ENCODE data around the gene AKAP7.
"Not testable (repeated sequence)": the region's sequence is repeated elsewhere in the genome, so short reads cannot be mapped to it uniquely, and the experiment has no call there.

AKAP7 gene

DNA sequence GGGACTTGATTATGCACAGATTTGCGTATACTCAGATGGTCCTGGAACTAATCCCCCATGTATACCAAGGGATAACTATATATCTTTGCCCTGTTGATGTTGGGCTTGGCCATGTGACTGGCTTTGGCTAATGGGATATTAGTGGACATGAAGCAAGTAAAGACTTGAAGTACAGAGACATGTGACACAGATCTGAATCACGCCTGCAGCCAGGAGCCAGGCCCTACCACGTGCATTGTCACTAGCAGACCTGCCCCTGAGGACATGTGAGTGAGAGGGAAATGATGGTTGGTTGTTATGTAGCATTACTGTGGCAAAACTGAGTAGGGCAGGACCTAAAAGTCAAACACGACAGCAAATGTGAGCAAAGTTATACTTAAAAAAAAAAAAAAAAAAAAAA, 155.7 kb downstream of the AKAP7 start:
- no peak overlapping the region for H3K27ac ChIP-seq (ENCODE audit: low read length)
- no peaks in the 10 kb centered on the region for H3K9me3 ChIP-seq (ENCODE audit: control insufficient read depth in 2 of 2, low read length in 2 of 2)
- H3K9ac ChIP-seq (ENCODE audit: low read length in 2 of 2), result no peak overlapping the region

DNA sequence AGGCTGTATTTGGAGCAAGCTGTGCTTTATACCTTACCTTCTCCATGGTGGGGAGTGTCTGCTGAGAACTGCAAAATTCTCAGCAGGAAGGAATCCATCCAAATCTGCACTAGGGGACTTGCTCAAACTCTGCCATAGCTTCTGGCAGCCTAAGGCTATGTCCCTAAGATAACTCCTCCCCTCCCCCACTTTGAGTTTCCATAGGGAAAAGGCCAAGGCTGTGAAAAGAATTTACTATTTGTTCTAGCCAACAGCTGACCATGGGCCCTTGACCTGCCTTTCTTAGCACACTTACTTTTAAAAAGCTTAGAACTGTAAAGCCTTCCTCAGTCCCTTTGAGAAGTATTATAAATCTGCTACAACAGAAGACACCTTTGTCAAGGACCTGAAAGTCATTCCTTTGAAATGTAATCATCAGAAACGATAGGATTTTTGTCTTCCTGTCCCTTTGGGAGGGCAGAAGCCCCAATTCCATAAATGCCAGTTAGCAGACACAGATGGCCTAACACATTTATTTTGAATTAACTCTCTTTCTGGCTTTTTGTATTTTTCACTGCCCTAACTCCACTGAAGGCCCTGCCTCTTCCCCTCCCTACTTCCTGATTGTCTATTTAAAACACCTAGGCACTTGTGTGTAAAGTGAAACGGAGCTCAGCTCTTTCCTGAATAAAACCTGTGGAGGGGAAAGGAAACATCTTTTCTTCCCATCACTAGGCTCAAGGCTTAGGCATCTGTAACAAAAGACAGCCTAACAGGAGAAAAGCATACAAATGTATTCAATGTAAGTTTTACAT, 157.1 kb downstream of the AKAP7 start:
- no peaks in the 10 kb centered on the region for H3K27me3 ChIP-seq (ENCODE audit: control insufficient read depth in 1 of 2, insufficient read depth in 2 of 2, low read length in 2 of 2)
- H3K4me1 ChIP-seq (ENCODE audit: control insufficient read depth, insufficient read depth, low read length), result no peaks in the 10 kb centered on the region
- H3K9ac ChIP-seq (ENCODE audit: low read length in 2 of 2), result no peak overlapping the region
- H3K27ac ChIP-seq (ENCODE audit: low read length), result no peak overlapping the region
- H3K36me3 ChIP-seq (ENCODE audit: control insufficient read depth in 2 of 2, insufficient read depth in 2 of 2, low read length in 2 of 2), result peaks cover 0 to 1% of the 10 kb centered on the region in 2 donors
- H3K9me3 ChIP-seq (ENCODE audit: control insufficient read depth in 2 of 2, low read length in 2 of 2), result no peaks in the 10 kb centered on the region
- H3K4me3 ChIP-seq (ENCODE audit: low read length in 2 of 2), result no peak overlapping the region

More for the DNA sequence above, 155.7 kb downstream of the AKAP7 start:
- H3K36me3 ChIP-seq (ENCODE audit: control insufficient read depth in 2 of 2, insufficient read depth in 2 of 2, low read length in 2 of 2), result peaks cover 0 to 3% of the 10 kb centered on the region in 2 donors
- no peaks in the 10 kb centered on the region for H3K4me1 ChIP-seq (ENCODE audit: control insufficient read depth, insufficient read depth, low read length)
- no peak overlapping the region for H3K4me3 ChIP-seq (ENCODE audit: low read length in 2 of 2)
- no peaks in the 10 kb centered on the region for H3K27me3 ChIP-seq (ENCODE audit: control insufficient read depth in 1 of 2, insufficient read depth in 2 of 2, low read length in 2 of 2)

DNA sequence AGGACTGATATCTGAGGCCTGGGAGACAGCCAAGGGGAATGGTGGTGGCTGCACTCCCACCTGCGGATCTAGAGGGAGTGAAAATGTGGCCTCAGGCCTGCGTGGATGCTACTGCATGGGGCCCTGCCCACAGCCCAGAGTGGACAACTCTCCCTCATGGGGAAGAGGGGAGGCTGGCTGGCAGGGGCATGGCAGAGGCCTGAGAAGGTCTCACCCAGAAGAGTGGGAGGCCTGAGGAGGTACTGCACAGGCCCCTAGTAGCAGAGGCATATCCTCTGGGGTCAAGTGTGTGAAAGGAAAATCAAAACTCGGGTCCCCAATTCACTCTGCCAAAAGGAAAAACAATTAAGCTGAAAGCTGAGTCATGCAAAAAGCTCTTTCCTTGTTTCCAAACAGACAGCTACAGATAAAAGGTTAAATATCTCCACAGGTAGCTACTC, 158.2 kb downstream of the AKAP7 start:
- Histone ChIP-seq H3K4me3 (ENCODE audit: low read length in 2 of 2) (no peak overlapping the region), H3K27ac (ENCODE audit: low read length) (no peak overlapping the region), H3K27me3 (ENCODE audit: control insufficient read depth in 1 of 2, insufficient read depth in 2 of 2, low read length in 2 of 2) (no peaks in the 10 kb centered on the region), H3K36me3 (ENCODE audit: control insufficient read depth in 2 of 2, insufficient read depth in 2 of 2, low read length in 2 of 2) (no peaks in the 10 kb centered on the region), H3K9me3 (ENCODE audit: control insufficient read depth in 2 of 2, low read length in 2 of 2) (no peaks in the 10 kb centered on the region), H3K4me1 (ENCODE audit: control insufficient read depth, insufficient read depth, low read length) (no peaks in the 10 kb centered on the region), H3K9ac (ENCODE audit: low read length in 2 of 2) (no peak overlapping the region)

DNA sequence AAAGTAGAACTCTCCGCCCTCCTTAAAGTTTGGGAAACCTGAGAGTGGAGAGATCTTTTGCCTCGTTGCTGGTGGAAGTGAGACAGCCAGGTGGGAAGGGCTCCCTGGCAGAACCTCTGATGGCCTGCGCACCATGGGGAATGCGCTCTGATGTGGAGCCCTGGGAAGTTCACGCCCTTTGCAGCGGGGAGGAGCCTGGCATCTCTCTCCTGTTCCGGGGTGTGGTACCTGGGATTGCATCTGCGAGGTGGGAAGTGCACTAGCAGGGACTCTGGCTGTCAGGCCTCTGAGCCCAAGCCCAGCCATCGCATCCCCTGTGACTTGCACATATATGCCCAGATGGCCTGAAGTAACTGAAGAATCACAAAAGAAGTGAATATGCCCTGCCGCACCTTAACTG, 159.8 kb downstream of the AKAP7 start:
- H3K9ac ChIP-seq (ENCODE audit: low read length in 2 of 2), result no peak overlapping the region
- H3K4me1 ChIP-seq (ENCODE audit: control insufficient read depth, insufficient read depth, low read length), result no peaks in the 10 kb centered on the region
- H3K9me3 ChIP-seq (ENCODE audit: control insufficient read depth in 2 of 2, low read length in 2 of 2), result no peaks in the 10 kb centered on the region
- no peaks in the 10 kb centered on the region for H3K27me3 ChIP-seq (ENCODE audit: control insufficient read depth in 1 of 2, insufficient read depth in 2 of 2, low read length in 2 of 2)
- H3K36me3 ChIP-seq (ENCODE audit: control insufficient read depth in 2 of 2, insufficient read depth in 2 of 2, low read length in 2 of 2), result no peaks in the 10 kb centered on the region
- no peak overlapping the region for H3K27ac ChIP-seq (ENCODE audit: low read length)
- H3K4me3 ChIP-seq (ENCODE audit: low read length in 2 of 2), result no peak overlapping the region

DNA sequence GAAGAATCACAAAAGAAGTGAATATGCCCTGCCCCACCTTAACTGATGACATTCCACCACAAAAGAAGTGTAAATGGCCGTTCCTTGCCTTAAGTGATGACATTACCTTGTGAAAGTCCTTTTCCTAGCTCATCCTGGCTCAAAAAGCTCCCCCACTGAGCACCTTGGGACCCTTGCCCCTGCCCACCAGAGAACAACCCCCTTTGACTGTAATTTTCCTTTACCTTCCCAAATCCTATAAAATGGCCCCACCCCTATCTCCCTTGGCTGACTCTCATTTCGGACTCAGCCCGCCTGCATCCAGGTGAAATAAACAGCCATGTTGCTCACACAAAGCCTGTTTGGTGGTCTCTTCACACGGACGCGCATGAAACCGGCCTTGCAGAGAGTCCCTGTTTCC, 165.6 kb downstream of the AKAP7 start:
- H3K9me3 ChIP-seq (ENCODE audit: control insufficient read depth in 2 of 2, low read length in 2 of 2); H3K9ac ChIP-seq (ENCODE audit: low read length in 2 of 2); H3K27me3 ChIP-seq (ENCODE audit: control insufficient read depth in 1 of 2, insufficient read depth in 2 of 2, low read length in 2 of 2); H3K4me1 ChIP-seq (ENCODE audit: control insufficient read depth, insufficient read depth, low read length); H3K36me3 ChIP-seq (ENCODE audit: control insufficient read depth in 2 of 2, insufficient read depth in 2 of 2, low read length in 2 of 2); H3K4me3 ChIP-seq (ENCODE audit: low read length in 2 of 2); H3K27ac ChIP-seq (ENCODE audit: low read length): not testable (repeated sequence)

DNA sequence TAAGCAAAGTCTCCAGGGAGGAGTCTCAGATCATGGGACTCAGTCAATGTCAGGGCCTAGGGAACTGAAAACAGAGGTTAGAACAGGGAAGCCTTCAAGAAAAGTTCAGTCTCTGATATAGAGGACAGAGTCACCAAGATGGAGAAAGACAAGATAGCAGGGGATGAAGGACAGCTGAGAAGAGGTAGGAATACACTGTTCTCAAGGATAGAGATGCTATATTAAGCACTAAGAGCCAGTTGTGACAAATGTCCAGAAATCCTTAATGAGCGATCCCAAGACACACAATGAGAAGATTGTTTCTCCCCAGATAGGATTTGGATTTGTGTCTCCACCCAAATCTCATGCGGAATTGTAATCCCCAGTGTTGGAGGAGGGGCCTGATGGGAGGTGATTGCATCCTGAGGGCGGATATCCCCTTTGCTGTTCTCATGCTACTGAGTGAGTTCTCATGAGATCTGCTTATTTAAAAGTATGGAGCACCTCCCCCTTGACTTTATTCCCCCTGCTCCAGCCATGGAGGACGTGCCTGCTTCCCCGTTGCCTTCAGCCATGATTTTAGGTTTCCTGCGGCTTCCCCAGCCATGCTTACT, 168.2 kb downstream of the AKAP7 start:
- Histone ChIP-seq H3K36me3 (ENCODE audit: control insufficient read depth in 2 of 2, insufficient read depth in 2 of 2, low read length in 2 of 2) (no peaks in the 10 kb centered on the region), H3K4me1 (ENCODE audit: control insufficient read depth, insufficient read depth, low read length) (no peaks in the 10 kb centered on the region), H3K27me3 (ENCODE audit: control insufficient read depth in 1 of 2, insufficient read depth in 2 of 2, low read length in 2 of 2) (no peaks in the 10 kb centered on the region), H3K9me3 (ENCODE audit: control insufficient read depth in 2 of 2, low read length in 2 of 2) (no peaks in the 10 kb centered on the region), H3K27ac (ENCODE audit: low read length) (no peak overlapping the region), H3K9ac (ENCODE audit: low read length in 2 of 2) (no peak overlapping the region), H3K4me3 (ENCODE audit: low read length in 2 of 2) (no peak overlapping the region)

DNA sequence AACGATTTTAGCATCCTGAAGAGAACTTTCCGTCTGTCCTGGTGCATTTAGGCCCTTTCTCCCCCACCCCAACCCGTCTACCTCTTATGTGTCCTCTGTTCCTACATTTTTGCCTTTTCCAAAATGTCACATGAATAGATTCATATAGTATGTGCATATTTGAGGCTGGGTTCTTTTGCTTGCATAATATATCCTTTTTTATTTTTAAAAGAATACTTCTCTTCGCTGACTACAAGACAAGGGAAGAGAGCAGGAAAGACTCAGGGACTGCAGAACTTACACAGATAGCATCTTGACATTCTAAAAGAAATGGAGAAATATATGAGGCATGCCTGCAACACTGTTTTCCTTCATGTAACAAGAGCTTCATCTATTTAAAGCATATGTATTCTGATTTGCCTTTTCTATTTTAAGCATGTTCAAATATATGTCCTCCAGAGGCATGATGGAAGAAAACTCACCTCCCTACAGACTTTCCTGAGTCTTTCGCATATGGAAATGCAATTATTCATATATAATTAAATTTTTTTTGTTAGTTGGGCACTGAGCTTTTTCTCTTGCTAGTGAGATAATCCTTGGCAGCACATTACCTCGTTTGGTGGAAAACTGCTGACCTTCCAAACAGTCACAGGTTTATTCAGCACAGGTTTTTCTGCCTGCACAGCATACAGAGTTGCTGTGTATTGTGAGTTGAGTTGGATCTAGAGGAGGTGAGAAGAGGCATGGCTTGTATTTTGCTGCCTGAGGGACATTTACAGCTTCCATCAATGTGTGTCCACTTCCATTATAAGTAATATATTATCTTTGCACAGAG, 170.0 kb downstream of the AKAP7 start:
- H3K9me3 ChIP-seq (ENCODE audit: control insufficient read depth in 2 of 2, low read length in 2 of 2), result no peaks in the 10 kb centered on the region
- no peak overlapping the region for H3K4me3 ChIP-seq (ENCODE audit: low read length in 2 of 2)
- H3K27me3 ChIP-seq (ENCODE audit: control insufficient read depth in 1 of 2, insufficient read depth in 2 of 2, low read length in 2 of 2), result no peaks in the 10 kb centered on the region
- H3K27ac ChIP-seq (ENCODE audit: low read length), result no peak overlapping the region
- H3K9ac ChIP-seq (ENCODE audit: low read length in 2 of 2), result no peak overlapping the region
- H3K4me1 ChIP-seq (ENCODE audit: control insufficient read depth, insufficient read depth, low read length), result no peaks in the 10 kb centered on the region
- no peaks in the 10 kb centered on the region for H3K36me3 ChIP-seq (ENCODE audit: control insufficient read depth in 2 of 2, insufficient read depth in 2 of 2, low read length in 2 of 2)

DNA sequence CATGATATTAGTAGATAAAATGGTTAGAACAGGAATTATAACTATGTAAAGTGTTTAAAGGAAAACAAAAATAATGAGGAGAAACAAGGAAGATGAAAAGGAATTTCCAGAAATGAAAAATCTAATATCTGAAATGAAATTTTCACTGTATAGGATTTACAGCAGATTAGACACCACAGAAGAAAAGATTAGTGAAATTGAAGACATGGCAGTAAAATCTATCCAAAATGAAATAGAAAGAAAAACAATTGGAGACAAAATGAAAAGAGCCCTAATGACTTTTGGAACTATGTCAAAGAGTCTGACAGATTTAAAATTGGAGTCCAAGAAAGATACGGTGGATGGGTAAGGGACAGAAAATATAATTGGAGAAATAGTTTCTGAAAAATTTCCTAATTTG, 174.2 kb downstream of the AKAP7 start:
- Histone ChIP-seq H3K9me3 (ENCODE audit: control insufficient read depth in 2 of 2, low read length in 2 of 2) (no peaks in the 10 kb centered on the region), H3K9ac (ENCODE audit: low read length in 2 of 2) (no peak overlapping the region), H3K36me3 (ENCODE audit: control insufficient read depth in 2 of 2, insufficient read depth in 2 of 2, low read length in 2 of 2) (no peaks in the 10 kb centered on the region), H3K4me3 (ENCODE audit: low read length in 2 of 2) (no peak overlapping the region), H3K27ac (ENCODE audit: low read length) (no peak overlapping the region), H3K27me3 (ENCODE audit: control insufficient read depth in 1 of 2, insufficient read depth in 2 of 2, low read length in 2 of 2) (no peaks in the 10 kb centered on the region), H3K4me1 (ENCODE audit: control insufficient read depth, insufficient read depth, low read length) (no peaks in the 10 kb centered on the region)

DNA sequence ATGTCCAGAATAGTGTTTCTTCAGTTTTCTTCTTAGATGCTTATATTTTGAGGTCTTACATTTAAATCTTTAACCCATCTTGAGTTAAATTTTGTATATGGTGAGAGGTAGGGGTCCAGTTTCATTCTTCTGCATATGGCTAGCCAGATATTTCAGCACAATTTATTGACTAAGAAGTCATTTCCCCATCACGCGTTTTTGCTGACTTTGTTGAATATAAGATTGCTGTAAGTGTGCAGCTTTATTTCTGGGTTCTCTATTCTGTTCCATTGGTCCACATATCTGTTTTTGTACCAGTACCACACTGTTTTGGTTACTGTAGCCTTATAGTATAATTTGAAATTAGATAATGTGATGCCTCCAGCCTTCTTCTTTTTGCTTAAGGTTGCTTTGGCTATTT, 179.6 kb downstream of the AKAP7 start:
- no peaks in the 10 kb centered on the region for H3K9me3 ChIP-seq (ENCODE audit: control insufficient read depth in 2 of 2, low read length in 2 of 2)
- H3K4me3 ChIP-seq (ENCODE audit: low read length in 2 of 2), result no peak overlapping the region
- no peaks in the 10 kb centered on the region for H3K4me1 ChIP-seq (ENCODE audit: control insufficient read depth, insufficient read depth, low read length)
- no peak overlapping the region for H3K9ac ChIP-seq (ENCODE audit: low read length in 2 of 2)
- no peaks in the 10 kb centered on the region for H3K36me3 ChIP-seq (ENCODE audit: control insufficient read depth in 2 of 2, insufficient read depth in 2 of 2, low read length in 2 of 2)
- H3K27ac ChIP-seq (ENCODE audit: low read length), result no peak overlapping the region
- H3K27me3 ChIP-seq (ENCODE audit: control insufficient read depth in 1 of 2, insufficient read depth in 2 of 2, low read length in 2 of 2), result no peaks in the 10 kb centered on the region

DNA sequence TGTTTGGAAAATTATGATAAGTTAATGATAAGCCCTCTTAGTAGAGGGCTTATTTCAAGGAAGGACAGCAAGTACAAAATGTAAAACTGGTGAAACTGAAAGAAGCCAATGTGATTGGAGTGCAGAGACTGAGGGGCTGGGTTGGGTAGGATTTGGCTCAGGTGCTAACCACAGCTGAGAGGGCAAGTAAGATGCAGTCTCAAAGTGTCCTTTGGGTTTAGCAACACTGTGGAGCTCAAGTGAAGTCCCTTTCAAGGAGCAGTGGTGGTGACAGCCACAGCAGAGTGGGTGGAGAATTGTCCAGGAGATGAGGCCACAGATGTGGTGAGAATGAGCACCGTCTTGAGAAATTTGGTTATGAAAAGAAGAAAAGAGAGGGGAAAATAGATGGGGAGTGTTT, 181.4 kb downstream of the AKAP7 start:
- no peaks in the 10 kb centered on the region for H3K36me3 ChIP-seq (ENCODE audit: control insufficient read depth in 2 of 2, insufficient read depth in 2 of 2, low read length in 2 of 2)
- H3K4me3 ChIP-seq (ENCODE audit: low read length in 2 of 2), result no peak overlapping the region
- H3K9ac ChIP-seq (ENCODE audit: low read length in 2 of 2), result no peak overlapping the region
- H3K4me1 ChIP-seq (ENCODE audit: control insufficient read depth, insufficient read depth, low read length), result no peaks in the 10 kb centered on the region
- H3K27me3 ChIP-seq (ENCODE audit: control insufficient read depth in 1 of 2, insufficient read depth in 2 of 2, low read length in 2 of 2), result no peaks in the 10 kb centered on the region
- H3K27ac ChIP-seq (ENCODE audit: low read length), result no peak overlapping the region
- H3K9me3 ChIP-seq (ENCODE audit: control insufficient read depth in 2 of 2, low read length in 2 of 2), result no peaks in the 10 kb centered on the region
